GM10248 (cell line): ENCODE measurements around the gene ANXA1.
A peak's percentile ranks its signal among the peaks of the same experiment; 100 is the strongest.

Experiments used
- CTCF ChIA-PET: fragments of 300-600 bp; sonication (Branson Sonifier 250); formaldehyde crosslinking; extraction: SDS; loops from one replicate; lab custom pipeline; 2021; ENCODE audit warnings: antibody characterized with exemption; lab: Yijun Ruan, JAX
- POLR2A ChIA-PET: fragments of 350-650 bp; sonication (Branson Sonifier 250); formaldehyde crosslinking; extraction: SDS; loops from one replicate; lab custom pipeline; 2020; ENCODE audit warnings: antibody characterized with exemption; lab: Yijun Ruan, JAX
- DNase-seq: peaks from one replicate; pipeline ENCODE4 v3.0.0; 2012; ENCODE audit errors: extremely low spot score
- TF ChIP-seq, protein P1 (sequence below): IDR thresholded peaks from 2 replicates; pipeline ENCODE4 v1.5.1; 2012; ENCODE audit warnings: mild to moderate bottlenecking, low read depth; ENCODE audit errors: extremely low read depth, missing control alignments, control extremely low read depth

ANXA1 gene

DNA sequence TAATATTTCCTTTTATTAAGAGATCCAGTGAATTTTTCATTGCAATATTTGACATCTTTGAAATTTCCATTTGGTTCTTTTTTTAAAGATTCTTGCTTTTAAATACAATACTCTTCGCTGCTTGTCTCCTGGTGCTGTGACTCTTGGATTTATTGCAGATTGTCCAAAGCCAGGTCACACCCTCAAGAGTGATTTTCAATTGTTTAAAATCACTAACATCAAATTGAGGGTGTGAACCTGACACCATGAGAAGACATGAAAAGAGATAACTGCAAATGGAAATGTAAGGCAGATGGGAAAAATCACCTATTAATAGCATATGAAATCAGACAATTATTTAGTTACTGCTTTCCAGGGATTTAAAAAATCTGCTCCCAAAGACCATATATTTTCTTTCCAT, 42.6 kb downstream of the ANXA1 start:
- DNase-seq: no peak
- CTCF ChIA-PET: no interaction called here

DNA sequence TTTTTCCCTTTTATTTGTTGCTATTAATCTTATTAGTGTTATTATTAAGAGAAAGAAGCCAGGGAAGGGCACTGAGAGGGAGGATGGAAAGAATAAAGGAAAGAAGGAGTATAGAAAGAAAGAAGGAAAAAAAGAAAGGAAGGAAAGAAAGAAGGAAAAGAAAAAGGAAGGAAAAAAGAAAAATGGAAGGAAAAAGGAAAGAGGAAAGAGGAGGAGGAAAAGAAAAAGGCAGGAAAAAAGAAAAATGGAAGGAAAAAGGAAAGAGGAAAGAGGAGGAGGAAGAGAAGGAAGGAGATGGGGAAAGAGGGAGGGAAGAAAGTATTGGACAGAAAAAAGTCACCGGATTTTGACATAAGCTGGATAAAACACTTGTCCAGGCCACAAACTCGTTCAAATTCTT, 47.8 kb downstream of the ANXA1 start:
- ChIA-PET POLR2A (no interaction called here), CTCF (interaction anchor here (0.8 to 3.6 kb wide), 10 partner anchors 8 to 1371 kb away, joined by 3 to 22 read pairs (median 4); no protein-coding TSS in a partner anchor)
- TF ChIP-seq, protein P1, sequence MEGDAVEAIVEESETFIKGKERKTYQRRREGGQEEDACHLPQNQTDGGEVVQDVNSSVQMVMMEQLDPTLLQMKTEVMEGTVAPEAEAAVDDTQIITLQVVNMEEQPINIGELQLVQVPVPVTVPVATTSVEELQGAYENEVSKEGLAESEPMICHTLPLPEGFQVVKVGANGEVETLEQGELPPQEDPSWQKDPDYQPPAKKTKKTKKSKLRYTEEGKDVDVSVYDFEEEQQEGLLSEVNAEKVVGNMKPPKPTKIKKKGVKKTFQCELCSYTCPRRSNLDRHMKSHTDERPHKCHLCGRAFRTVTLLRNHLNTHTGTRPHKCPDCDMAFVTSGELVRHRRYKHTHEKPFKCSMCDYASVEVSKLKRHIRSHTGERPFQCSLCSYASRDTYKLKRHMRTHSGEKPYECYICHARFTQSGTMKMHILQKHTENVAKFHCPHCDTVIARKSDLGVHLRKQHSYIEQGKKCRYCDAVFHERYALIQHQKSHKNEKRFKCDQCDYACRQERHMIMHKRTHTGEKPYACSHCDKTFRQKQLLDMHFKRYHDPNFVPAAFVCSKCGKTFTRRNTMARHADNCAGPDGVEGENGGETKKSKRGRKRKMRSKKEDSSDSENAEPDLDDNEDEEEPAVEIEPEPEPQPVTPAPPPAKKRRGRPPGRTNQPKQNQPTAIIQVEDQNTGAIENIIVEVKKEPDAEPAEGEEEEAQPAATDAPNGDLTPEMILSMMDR: no peak
- DNase-seq: no peak

More for the DNA sequence above, 42.6 kb downstream of the ANXA1 start:
- POLR2A ChIA-PET: no interaction called here
- TF ChIP-seq, protein P1: no peak

DNA sequence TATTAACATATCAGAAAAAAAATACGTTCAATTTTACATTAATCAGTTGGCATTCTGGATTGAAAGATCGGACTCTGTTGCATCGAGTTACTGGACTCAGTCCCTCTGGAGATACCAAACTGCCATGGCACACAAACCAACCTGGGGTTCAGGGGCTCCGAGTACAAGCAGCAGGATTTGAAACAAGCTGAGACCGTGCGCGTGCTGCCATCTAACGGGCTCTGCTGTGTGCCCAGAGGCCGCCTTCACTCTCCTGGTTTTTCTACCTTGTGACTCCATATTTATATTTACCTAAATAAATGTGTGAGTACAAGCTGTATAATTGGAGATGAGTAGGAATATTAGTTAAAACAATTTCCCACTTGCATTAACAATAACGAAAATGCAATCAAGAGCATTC, 48.2 kb downstream of the ANXA1 start:
- ChIA-PET CTCF (interaction anchor here (0.7 to 3.6 kb wide), 15 partner anchors 9 to 1370 kb away, joined by 3 to 22 read pairs (median 4); no protein-coding TSS in a partner anchor), POLR2A (no interaction called here)
- TF ChIP-seq, protein P1: no peak
- DNase-seq: no peak

DNA sequence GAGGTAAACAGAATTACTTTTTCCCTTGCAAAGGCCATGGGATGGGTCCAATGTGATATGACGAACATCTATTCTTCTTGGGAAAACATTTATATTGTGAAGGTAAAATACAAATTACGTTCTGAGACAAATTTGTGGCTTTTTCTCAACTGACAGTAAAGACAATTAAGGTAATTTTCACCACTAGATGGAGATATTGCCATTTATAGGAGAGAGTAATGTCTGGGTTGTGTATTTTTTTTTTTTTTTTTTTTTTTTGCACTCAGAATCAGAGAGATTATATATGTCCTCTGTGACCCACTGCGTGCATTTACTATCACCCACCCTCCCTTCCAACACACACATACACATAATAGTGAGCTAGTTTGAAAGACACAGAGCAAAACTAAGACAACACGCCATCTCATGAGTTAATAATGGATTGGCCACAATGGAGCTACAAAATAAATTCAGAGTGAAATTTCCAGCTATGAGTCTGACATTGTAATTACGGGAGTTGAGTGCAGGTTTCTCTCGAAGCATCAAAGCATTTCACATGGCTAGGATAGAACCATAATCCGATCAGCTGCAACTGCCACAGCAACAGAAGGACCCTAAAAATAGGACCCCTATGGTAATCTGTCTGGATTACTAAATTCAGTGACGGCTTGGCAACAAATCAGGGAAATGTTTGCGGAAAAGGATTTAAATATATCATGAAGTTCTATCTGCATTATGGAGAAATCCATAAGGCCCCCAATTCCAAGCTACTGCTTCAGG, 49.2 kb downstream of the ANXA1 start:
- ChIA-PET POLR2A (no interaction called here), CTCF (interaction anchor here (0.7 to 3.6 kb wide), 27 partner anchors 10 to 1443 kb away, joined by 3 to 22 read pairs (median 4); no protein-coding TSS in a partner anchor)
- TF ChIP-seq, protein P1: peak; percentile 22
- DNase-seq: peak; percentile 12

DNA sequence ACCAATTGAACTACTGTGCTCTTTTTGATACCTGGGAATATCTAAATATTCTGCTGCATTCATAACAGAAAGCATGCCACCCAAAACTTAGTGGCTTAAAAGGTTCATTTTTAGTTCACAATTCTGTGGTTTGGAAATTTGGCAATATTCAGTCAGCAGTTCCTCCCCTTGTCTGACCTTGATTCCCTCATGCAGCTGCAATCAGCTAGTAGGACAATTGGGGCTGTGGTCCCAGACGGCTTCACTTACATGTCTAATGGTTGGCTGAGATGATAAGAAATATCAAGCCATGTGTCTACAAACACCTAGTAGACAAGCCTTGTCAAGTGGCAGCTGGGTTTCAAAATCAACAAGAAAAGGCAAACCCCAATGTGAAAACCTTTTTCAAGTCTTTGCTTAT, 51.3 kb downstream of the ANXA1 start:
- CTCF ChIA-PET: interaction anchor here (1.6 to 3.4 kb wide), 3 partner anchors 14 to 363 kb away, joined by 4 to 21 read pairs (median 5); no protein-coding TSS in a partner anchor
- DNase-seq: no peak
- POLR2A ChIA-PET: no interaction called here
- TF ChIP-seq, protein P1: no peak

DNA sequence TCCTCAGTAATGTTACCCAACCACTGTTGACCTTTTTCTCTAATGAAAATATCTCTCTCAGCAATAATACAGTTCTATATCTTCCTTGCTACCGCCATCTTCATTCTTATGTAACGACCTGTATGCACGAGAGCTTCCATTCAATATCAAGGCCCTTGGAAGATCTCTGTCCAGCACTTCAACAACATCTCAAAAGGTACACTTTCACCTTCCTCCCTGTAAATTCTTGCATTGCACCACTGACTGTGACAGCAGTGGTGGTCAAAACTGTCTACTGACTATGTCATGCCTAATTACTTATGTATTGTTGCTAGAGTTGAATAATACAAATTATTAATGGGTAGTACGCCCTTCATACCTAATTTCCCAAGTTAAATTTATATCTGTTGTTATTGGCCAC, 53.3 kb downstream of the ANXA1 start:
- CTCF ChIA-PET: no interaction called here
- TF ChIP-seq, protein P1: no peak

More for the DNA sequence above, 53.3 kb downstream of the ANXA1 start:
- POLR2A ChIA-PET: no interaction called here
- no peak for DNase-seq
